Suprapubic skin (tissue), 3 donors: Measurements from ENCODE around the gene MCM7.

Experiments used
- CTCF ChIP-seq, 2 donors: fragments of 200-600 bp in 1 of 2; fragments of 450-650 bp in 1 of 2; sonication (generic) in 1 of 2; IDR thresholded peaks; one replicate each; pipeline ENCODE4 v1.5.1; 2016 to 2019; ENCODE audit warnings: antibody characterized with exemption in 2 of 2, mild to moderate bottlenecking in 1 of 2, moderate library complexity in 1 of 2
- POLR2A ChIP-seq, 2 donors: fragments of 450-650 bp; IDR thresholded peaks; one replicate each; pipeline ENCODE4 v1.6.1; 2017; ENCODE audit warnings: antibody characterized with exemption in 2 of 2, mild to moderate bottlenecking in 2 of 2, moderate library complexity in 2 of 2

GRCh38 chr7:100065452-100066186, 35.6 kb downstream of the MCM7 start:
- TF ChIP-seq CTCF (IDR thresholded peaks at IDR 0.05) (no peak), POLR2A (IDR thresholded peaks at IDR 0.05) (no peak)
